CD4-positive, alpha-beta T cell treated with Interleukin-15 for 4 hours (primary cell): ENCODE data around the gene ADARB1.

Experiments used
- DNase-seq: peaks from one replicate; pipeline ENCODE4 v3.0.0-alpha.2; 2020; ENCODE audit warnings: low spot score

ADARB1 gene

DNA sequence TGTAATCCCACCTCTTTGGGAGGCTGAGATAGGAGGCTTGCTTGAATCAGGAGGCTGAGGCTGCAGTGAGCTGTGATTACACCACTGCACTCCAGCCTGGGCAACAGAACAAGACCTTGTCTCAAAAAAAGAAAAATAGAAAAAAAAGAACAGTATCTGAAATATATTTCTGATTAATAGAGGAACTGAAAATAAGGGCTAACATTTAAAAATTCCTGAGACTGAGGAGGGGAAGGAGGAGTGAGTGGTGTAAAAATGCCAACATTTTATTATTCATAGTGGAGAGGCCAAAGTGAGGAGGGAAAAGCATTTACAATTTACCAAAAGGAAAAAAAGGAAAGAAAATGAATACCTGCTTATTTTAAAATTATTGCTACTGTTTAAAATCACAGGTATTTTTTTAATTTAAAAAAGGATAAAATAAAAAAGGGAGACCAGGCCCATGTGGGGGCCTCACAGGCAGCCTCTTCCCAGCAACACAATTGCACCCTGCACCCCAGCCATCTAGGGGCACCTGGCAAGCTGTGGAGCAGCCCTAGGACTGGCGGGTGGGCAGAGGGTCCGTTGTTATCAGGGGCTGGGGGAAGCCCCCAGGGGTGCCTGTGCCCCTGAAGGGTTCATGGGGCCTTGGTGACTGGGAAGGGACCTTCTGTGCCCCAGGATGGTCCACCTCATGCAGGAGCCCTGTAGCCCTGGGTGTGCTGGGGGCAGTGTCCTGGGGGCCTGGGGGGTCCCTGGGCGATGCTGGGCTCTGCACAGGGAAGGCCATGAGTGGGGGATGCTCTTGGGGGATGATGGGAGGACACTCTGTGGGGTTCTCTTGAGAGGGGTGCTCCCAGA is 34.8 kb upstream of the ADARB1 start:
- no peak for DNase-seq

DNA sequence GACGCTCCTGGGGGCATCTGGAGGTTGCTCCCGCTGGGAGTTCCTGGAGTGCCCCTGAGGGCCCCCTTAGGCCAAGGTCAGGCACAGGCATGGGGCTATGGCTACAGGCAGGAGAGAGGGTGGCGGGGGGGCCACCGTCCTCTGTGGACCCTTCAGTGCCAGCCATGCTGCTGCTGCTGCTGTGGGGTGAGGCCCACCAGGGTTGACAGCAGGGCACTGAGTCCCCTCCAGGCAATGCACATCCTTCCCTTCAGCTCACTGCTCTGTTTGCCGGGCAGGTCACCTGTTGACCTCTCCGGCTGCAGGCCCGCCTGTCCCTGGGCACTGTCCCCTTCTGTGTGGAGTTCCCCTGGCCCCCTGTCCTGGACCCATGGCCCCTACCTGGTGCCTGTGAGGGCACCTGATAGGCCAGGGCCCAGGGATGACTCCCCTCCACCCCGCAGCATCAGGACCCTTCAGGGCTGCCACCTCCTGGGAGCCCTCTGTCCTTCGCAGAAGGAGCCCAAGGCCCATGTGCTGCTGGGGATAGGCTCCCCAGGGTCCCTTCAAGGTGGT is 34.1 kb upstream of the ADARB1 start:
- no peak for DNase-seq

DNA sequence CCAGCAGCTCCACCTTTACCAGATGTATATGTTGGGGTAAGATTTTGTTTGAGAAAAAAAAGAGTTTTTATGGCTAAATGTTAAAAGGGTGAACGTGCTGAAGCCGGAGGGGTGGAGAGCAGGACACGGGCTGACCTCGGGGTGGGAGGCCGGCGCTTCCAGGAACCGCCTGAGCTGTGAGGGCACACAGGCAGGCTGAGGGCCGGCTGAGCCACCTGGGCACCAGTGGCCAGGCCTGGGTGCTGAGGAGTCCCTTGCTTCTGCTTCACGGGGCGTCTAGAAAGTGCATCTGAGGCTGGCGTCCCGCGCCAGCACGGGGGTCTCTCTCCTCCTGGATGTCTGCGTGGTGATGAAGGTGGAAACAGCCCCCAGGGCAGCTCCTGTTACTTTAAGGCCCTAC is 33.6 kb upstream of the ADARB1 start:
- no peak for DNase-seq

DNA sequence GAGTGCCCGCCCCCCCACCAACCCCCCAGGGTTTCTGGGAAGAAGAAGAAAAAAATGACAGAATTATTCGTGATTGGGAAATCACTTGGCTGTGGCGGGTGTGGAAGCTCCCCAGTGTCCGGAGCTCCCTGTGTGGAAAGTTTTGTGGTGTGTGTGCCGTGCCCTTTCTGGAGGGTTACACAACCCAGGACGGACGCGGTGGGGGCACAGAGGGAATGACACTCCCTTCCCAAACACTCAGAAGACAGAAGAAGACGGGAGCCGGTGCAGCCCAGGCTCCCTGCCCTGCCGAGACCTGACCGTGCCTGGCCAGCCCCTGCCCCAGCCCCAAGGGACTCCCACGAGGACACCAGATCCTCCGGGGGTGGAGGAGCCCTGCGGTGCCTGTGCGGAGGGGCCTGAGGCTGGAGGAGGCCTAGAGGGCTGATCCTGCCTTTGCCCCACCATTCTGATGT is 33.0 kb upstream of the ADARB1 start:
- DNase-seq = no peak

DNA sequence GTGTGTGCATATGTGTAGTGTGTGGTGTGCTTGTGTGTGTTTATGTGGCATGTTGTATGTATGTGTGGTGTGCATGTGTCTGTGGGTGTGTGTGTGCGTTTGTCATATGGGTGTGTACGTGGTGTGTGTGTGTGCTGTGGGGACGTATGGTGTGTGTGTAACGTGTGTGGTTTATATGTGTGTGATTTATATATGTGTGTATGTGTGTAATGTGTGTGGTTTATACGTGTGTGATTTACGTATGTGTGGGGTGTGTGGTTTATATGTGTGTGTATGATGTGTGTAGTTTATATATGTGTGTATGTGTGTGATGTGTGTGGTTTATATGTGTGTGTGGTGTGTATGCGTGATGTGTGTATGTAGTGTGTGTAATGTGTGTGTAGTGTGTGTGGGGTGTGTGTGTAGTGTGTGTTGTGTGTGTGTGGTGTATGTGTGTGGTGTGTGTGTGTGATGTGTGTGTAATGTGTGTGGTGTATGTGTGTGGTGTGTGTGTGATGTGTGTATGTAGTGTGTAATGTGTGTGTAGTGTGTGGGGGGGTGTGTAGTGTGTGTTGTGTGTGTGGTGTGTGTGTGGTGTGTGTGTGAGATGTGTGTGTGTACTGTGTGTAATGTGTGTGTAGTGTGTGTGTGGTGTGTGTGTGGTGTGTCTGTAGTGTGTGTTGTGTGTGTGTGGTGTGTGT is 32.3 kb upstream of the ADARB1 start:
- DNase-seq = no peak

DNA sequence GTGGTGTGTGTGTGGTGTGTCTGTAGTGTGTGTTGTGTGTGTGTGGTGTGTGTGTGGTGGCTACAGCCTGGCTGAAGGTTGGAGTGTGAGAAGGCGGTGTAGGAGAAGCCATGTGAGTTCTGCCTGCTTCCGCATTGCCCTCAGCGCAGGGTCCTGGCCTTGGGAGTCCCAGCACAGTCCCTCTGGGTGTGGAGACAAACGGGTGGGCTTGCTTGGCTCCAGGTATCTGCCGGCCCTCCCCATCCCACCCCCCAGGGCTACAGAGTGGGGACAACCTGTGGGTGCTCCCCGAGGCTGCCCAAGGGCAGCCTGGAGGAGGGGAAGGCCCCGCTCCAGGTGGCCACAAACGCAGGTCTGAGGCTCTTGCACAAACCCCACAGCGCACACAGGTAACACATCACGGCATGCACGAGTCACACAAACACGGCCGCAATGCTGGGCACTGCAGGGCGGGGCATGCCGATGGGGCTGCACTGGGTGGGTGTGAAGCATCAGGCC is 31.7 kb upstream of the ADARB1 start:
- no peak for DNase-seq

DNA sequence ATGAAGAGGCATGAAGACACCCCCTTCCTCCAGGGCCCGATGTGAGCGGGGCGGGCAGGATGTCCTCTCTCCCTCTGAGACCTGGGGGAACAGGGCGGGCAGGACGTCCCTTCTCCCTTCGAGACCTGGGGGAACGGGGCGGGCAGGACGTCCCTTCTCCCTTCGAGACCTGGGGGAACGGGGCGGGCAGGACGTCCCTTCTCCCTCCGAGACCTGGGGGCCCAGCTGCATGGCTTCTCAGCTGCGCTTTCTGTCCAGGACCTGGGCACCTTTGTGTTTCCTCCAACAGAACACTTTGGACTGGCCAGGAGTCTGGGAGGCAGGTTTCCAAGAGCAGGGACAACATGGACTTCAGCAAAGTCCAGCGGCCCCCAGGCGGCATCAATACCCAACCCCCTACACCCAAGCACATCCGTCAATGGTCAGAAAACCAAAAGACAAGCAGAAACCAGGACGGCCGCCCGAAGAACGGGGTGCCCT is 30.8 kb upstream of the ADARB1 start:
- DNase-seq = no peak

DNA sequence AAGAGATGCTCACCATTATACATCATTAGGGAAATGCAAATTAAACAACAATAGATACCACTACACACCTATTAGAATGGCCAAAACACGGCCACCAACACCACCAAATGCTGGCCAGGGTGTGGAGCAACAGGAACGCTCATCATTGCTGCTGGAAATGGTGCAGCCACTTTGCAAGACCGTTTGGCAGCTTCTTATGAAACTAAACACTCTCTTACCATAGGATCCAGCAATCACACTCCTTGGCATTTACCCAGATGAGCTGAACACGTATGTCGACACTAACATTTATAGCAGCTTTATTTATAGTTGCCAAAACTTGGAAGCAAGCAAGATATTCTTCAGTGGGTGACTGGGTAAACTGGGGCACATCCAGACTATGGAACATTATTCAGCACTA is 28.9 kb upstream of the ADARB1 start:
- no peak for DNase-seq

DNA sequence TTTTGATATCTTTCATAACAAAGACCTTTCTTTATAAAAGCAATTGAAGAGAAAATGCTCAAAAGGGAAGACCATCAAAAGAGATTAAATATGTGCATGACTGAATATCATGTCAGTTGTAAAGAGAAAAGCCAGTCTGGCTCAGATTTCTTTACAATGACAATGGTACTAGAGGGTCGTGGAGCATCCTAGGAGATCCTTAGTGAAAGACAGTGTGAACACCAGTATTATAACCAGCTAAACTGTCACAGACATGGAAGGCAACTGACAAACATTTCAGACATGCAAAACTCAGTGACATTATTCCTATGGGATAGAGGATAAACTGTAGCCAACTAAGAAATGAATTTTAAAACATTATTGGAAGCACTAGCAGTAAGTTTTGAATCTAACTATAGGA is 27.1 kb upstream of the ADARB1 start:
- no peak for DNase-seq

DNA sequence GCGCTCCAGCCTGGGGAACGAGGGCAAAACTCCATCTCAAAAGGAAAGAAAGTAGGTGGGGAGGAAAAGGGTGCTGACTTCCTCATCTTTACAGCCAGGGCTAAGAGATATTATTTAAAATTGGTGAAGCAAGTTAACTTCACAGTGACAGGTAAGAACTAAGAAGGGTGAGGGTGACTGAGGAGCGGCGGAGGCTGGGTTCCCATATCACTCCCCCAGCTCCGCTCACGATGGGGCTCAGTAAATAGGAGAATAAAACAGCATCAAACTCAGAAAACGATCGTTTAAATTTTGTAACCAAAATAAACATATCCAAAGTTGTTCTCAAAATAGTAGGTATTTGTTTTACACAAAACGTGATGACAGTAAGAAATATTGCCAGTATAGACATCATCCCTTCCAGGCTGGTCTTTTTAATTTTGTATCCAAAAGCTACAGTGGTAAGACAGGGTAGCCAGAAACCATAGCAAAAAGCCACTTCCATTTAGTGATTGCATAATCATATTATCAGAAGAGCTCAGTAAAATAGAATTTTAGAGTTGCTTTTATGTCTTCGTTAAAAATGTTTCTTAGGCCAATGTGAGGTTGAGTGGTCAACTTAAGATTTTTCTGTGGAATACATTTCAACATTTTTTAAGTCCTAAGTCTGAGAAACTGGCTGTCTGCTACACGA is 26.2 kb upstream of the ADARB1 start:
- DNase-seq = no peak

DNA sequence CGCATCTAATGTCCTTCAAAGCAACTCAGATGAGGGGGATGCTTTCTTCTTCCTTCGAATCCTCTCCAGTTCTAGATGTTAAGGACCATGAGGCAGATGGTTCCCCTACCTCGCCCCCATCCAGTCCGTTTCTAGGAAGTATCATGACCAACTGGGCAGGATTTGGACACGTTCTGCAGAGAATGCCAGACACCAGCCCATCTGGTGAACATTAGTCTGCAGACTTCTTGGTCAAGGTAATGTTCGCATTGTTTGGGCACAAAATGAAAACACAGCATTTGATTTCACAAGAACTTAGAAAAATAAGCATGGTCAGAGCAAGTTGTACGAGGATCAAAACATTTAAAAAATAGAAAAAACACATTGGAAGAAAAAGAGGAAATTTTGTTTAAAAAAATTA is 25.4 kb upstream of the ADARB1 start:
- DNase-seq = no peak

DNA sequence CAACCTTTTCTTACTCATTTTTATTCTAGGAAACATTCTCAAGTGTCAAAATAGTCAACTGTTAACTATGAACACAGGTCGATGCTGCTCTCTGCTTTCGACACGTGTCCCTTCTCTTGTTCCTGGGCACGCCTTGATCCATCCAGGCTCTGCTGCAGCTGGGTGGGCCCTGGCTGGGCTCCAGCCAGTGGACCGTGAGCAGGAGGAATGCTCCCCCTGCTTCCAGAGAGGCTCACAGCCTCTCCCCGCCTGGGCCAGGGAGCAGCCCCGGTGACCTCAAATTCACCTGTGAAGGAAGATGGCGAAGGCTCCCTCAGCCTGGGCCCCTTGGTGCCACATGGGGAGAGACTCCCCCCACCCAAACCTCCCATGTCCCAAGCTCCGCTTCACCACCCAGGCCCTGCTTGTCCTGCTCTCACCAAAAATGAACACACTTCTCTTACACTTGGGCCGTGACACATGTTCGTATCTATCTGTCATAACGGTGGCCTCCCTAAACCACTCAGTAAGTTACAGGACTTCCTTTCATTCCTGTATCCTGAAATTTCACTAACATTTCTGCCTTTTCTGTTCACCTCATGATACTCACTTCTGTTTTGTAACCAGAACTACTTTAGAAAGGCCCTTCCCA is 24.6 kb upstream of the ADARB1 start:
- DNase-seq = no peak

DNA sequence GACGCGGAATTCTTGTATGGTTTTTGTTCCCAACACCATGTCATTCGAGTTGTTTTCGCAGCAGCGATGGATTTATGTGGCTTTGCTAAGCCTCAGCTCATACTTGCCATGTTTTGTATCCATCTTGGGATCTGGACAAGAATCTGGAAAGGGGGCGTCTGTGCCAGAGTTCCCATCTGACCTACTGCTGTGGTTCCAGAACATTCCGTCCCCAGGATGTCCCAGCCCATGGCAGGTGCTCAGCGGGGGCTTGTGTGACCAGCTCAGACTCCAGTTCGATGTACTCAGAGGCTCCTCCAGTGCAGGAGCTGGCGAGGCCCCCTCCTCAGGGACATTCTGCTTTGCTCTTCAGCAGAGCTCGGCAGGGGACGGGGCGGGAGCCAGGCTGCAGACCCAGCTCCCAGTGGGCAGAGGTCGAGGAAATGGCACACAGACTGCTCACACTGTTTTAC is 24.0 kb upstream of the ADARB1 start:
- no peak for DNase-seq

DNA sequence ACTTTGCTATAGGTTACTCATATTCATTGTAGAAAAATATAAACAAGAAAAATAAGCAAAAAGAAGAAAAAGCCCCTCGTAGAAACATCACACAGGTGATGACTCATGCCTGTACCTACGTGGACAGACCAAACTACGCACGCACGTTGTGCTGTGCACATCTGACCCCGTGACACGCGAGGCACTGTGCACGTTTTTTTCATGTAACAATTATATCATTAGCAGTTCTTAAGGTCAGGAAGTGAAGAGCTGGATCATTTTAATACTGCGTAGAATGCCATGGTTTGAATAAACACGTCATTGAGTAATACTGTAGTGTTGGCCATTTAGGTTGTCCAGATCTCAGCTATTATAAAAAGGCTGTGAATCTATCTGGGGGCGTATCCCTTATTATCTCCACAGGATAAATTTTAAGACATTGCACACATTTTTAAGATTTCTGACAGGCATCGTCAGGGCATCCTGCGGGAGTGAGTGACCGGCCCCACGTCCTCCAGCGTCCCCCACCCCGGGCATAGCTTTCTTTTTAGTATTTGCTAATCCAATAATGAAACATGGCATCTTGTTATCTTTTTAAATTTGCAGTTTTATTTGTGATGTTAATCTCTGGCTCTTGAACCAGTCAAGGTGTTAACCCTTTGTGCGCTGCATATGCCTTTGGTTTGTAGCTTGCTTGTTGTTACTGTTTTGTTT is 23.4 kb upstream of the ADARB1 start:
- DNase-seq = no peak

DNA sequence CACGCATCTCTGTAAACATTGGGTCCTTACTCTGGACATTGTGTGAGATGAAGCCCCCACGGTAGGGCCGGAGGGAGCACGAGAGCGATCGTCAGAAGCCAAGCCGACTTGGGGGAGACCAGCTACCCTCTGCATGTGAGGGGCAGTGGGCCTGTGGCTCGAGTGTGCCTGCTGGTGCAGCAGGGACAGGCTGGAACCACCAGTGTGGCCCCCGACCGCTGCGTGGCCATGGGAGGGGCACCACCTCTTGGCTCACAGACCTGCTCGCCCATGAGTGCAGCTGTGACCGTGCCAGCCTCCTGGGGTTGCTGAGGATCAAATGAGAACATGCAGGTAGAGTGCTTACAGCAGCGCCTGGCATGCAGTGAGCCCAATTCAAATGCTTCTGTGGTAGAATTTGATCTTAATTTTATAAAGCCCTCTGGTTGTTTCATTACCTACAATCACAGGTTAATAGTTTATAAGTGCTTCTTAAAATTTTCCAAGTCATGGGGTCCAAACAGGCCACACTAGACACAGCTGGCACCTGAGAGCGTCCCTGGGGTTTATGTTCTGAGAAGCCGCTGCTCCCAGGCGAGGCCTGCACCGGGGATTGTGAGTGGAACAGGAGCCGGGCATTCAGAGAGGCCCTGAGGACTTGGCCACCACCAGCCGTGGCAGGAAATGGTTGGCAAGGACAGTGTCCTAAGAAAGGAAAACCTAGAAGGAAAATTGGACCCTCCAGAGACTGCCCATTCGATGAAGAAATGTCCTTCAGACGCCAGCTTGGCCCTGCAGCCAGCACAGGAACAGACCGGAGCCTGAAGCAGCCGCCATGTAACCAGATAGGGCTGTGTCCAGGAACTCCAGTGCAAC is 22.6 kb upstream of the ADARB1 start:
- no peak for DNase-seq

DNA sequence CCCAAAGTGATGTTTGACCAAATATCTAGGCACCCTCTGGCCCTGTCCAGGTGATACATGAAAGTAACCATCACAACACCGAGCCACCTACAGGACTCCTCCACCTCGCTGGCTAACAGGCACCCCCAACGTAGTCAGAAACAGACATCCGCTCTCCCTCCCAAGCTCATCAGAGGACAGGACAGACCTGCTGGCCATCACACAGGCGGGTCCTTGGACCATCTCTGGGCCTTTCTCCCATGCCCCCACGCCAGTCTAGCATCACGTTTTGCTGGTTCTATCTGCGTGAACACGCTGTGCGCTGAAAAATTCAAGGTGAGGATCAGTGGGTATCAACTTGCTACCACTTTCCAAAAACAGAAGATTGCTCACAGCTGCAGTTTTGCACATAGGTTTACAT is 21.4 kb upstream of the ADARB1 start:
- DNase-seq = no peak

DNA sequence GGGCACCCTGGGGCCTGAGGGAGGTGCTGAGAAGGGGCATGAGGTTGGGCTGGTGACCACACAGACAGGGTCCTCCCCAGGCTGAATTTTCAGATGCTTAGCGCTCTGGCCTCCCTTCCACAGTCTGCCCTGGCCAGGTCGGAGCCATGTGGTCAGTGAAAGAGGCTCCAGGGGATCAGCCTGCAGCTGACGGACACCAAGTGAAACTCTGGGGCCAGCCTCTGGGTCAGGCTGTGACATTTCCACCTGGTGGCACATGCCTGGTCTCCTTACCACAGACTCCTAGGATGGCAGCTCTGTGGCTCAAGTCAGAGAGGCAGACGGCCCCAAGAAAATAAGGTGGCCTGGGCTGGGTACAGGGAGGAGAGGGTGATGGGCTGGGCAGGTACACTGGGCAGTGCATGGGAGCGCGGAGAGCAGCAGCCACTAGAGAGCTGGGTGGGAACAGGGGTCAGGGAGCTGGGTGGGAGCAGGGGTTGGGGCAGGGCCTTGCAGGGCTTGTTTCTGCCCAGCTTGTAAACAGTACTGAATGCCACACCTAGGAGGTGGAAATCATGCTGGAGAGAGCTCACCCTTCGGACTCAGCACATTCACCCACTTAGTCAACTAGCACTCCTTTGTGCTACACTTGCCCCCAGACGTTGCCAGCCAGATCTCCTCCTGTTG is 20.7 kb upstream of the ADARB1 start:
- no peak for DNase-seq

DNA sequence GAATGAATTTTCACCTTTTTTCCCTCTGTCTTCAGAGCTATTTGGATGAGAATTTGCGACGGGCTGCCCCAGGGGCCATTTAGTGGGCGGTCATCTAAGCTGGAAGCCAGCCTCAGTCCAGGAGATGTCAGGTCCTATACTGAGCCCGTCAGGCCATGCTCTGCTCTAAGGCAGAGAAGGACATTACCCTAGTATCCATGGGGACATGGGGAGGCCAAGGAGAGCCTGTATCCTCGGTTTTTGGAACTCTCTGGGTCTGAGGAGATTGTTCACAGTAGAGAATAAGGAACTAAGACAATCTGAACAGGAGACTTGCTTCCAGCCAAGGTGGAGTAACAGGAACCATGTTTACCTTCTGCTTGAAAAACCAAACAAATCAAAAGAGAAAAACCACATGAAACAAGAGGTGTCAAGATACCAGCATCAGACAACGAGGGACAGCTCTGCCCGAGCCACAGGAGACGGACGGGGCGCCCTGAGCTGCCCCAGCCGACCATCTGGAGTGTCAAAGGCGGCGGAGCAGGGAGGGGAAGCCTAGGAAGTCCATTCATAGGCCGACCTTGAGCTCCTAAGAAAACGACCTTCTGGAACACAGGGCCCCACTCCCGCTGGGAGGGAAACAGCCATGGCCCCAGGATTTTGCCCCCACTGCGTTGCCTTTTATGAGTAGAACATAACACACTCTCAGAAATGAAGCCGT is 20.0 kb upstream of the ADARB1 start:
- DNase-seq = no peak
